Rectal smooth muscle tissue (tissue), 1 donor: ENCODE data around the gene ZNF77.
"Not testable (repeated sequence)": the region's sequence is repeated elsewhere in the genome, so short reads cannot be mapped to it uniquely, and the experiment has no call there.

ENCODE experiments used
- H3K27ac ChIP-seq: one replicate; pipeline ENCODE4 v1.7.0; 2013; ENCODE audit warnings: low read depth, low read length, inconsistent platforms
- H3K27me3 ChIP-seq: one replicate; pipeline ENCODE4 v1.7.0; 2013; ENCODE audit warnings: low read length; ENCODE audit not compliant: control insufficient read depth, insufficient read depth
- H3K36me3 ChIP-seq: one replicate; pipeline ENCODE4 v1.7.0; 2013; ENCODE audit warnings: low read length; ENCODE audit not compliant: control insufficient read depth, insufficient read depth
- H3K4me1 ChIP-seq: one replicate; pipeline ENCODE4 v1.7.0; 2013; ENCODE audit warnings: low read length; ENCODE audit not compliant: control insufficient read depth, insufficient read depth
- H3K4me3 ChIP-seq: one replicate; pipeline ENCODE4 v1.7.0; 2013; ENCODE audit warnings: low read length
- H3K9ac ChIP-seq: one replicate; pipeline ENCODE4 v1.7.0; 2013; ENCODE audit warnings: low read length

ZNF77 gene

GRCh38 chr19:2944775-2945574 lies at the start of gene ZNF77:
ZNF77 (minus strand) TSS chr19:2944971; CDS start chr19:2944840, 131 bp downstream.
- Histone ChIP-seq H3K9ac (peak within 1 kb of the TSS; percentile 73), H3K27me3 (no peaks in the 10 kb centered on the region), H3K4me3 (peak within 1 kb of the TSS; percentile 92), H3K27ac (peak within 1 kb of the TSS; percentile 97), H3K4me1 (peaks cover 11% of the 10 kb centered on the region), H3K36me3 (no peaks in the 10 kb centered on the region)

DNA sequence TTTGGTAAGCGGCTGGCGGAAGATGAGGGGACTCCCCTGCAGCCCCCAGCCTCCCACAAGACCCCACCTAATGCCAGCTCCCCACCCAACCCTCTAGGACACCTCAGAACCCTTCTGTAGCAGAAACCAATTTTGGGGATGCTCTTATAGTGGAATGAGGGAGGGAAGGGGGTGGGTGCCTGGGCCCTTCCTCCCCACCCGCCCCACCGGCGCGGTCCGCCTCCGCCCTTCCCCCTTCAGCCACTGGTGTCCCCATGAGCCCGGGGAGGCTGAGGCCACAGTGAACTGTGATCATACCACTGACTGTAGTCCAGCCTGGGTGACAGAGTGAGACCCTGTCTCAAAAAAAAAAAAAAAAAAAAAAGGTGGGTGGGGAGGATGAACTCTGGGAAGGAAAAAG lies 48.8 kb upstream of the ZNF77 start:
- no peak overlapping the region for H3K9ac ChIP-seq
- peaks cover 4% of the 10 kb centered on the region for H3K36me3 ChIP-seq
- H3K4me3 ChIP-seq, result no peak overlapping the region
- no peak overlapping the region for H3K27ac ChIP-seq
- no peaks in the 10 kb centered on the region for H3K27me3 ChIP-seq
- H3K4me1 ChIP-seq, result no peaks in the 10 kb centered on the region

GRCh38 chr19:2992958-2993357 lies 48.2 kb upstream of the ZNF77 start:
- H3K27me3 ChIP-seq, result no peaks in the 10 kb centered on the region
- H3K4me1 ChIP-seq, result no peaks in the 10 kb centered on the region
- no peak overlapping the region for H3K4me3 ChIP-seq
- peaks cover 4% of the 10 kb centered on the region for H3K36me3 ChIP-seq
- H3K27ac ChIP-seq, result no peak overlapping the region
- H3K9ac ChIP-seq, result no peak overlapping the region

- H3K27ac ChIP-seq, H3K9ac ChIP-seq, H3K4me3 ChIP-seq, H3K27me3 ChIP-seq, H3K4me1 ChIP-seq, H3K36me3 ChIP-seq: not testable (repeated sequence)
Observed at GRCh38 chr19:2992333-2992732, 47.6 kb upstream of the ZNF77 start.

GRCh38 chr19:2989236-2989946 lies 44.6 kb upstream of the ZNF77 start:
- Histone ChIP-seq H3K4me3 (no peak overlapping the region), H3K27ac (no peak overlapping the region), H3K36me3 (no peaks in the 10 kb centered on the region), H3K9ac (no peak overlapping the region), H3K27me3 (no peaks in the 10 kb centered on the region), H3K4me1 (no peaks in the 10 kb centered on the region)

GRCh38 chr19:2988568-2988967 lies 43.8 kb upstream of the ZNF77 start:
- H3K9ac ChIP-seq, result no peak overlapping the region
- no peak overlapping the region for H3K4me3 ChIP-seq
- no peaks in the 10 kb centered on the region for H3K27me3 ChIP-seq
- no peaks in the 10 kb centered on the region for H3K36me3 ChIP-seq
- H3K27ac ChIP-seq, result no peak overlapping the region
- H3K4me1 ChIP-seq, result peaks cover 3% of the 10 kb centered on the region

DNA sequence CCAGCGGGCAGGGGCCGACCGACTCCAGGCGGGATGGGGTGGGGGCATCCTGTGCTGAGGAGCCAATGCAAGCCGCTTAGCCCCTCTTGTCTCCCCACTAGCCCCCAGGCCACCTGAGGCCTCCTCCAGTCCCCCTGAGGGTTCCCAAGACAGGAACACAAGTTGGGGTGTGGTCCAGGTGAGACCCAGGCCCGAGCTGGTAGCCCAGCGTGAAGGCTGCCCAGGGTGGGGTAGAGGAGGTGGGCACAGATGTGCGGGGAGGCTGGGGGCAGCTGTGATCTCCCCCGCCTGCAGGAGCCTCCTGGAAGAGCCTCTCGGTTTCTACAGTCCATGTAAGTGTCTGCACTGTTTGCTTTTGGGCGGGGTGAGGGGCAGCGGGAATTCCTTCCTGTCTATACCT lies 43.0 kb upstream of the ZNF77 start:
- no peak overlapping the region for H3K27ac ChIP-seq
- H3K27me3 ChIP-seq, result no peaks in the 10 kb centered on the region
- H3K36me3 ChIP-seq, result no peaks in the 10 kb centered on the region
- no peak overlapping the region for H3K9ac ChIP-seq
- H3K4me1 ChIP-seq, result peaks cover 10% of the 10 kb centered on the region
- H3K4me3 ChIP-seq, result no peak overlapping the region

GRCh38 chr19:2986951-2987524 lies 42.3 kb upstream of the ZNF77 start:
- peaks cover 14% of the 10 kb centered on the region for H3K4me1 ChIP-seq
- no peaks in the 10 kb centered on the region for H3K27me3 ChIP-seq
- no peaks in the 10 kb centered on the region for H3K36me3 ChIP-seq
- no peak overlapping the region for H3K4me3 ChIP-seq
- H3K9ac ChIP-seq, result no peak overlapping the region
- H3K27ac ChIP-seq, result no peak overlapping the region

GRCh38 chr19:2984215-2984528 lies 39.4 kb upstream of the ZNF77 start:
- Histone ChIP-seq H3K9ac (no peak overlapping the region), H3K36me3 (no peaks in the 10 kb centered on the region), H3K4me3 (peak overlapping the region; percentile 50), H3K4me1 (peaks cover 14% of the 10 kb centered on the region), H3K27me3 (no peaks in the 10 kb centered on the region), H3K27ac (peak overlapping the region; percentile 76)

- Histone ChIP-seq H3K36me3 (no peaks in the 10 kb centered on the region), H3K9ac (no peak overlapping the region), H3K4me3 (peak overlapping the region; percentile 50), H3K27me3 (no peaks in the 10 kb centered on the region), H3K27ac (peak overlapping the region; percentile 76), H3K4me1 (peaks cover 14% of the 10 kb centered on the region)
Observed at GRCh38 chr19:2983351-2984214, 38.8 kb upstream of the ZNF77 start.

- no peak overlapping the region for H3K4me3 ChIP-seq
- no peaks in the 10 kb centered on the region for H3K36me3 ChIP-seq
- no peaks in the 10 kb centered on the region for H3K27me3 ChIP-seq
- H3K4me1 ChIP-seq, result peaks cover 14% of the 10 kb centered on the region
- H3K27ac ChIP-seq, result peak overlapping the region; percentile 76
- no peak overlapping the region for H3K9ac ChIP-seq
Observed at GRCh38 chr19:2982983-2983350, 38.2 kb upstream of the ZNF77 start.

- Histone ChIP-seq H3K27ac (peak overlapping the region; percentile 76), H3K36me3 (no peaks in the 10 kb centered on the region), H3K4me3 (no peak overlapping the region), H3K27me3 (no peaks in the 10 kb centered on the region), H3K9ac (no peak overlapping the region), H3K4me1 (peaks cover 14% of the 10 kb centered on the region)
Observed at GRCh38 chr19:2982561-2982960, 37.8 kb upstream of the ZNF77 start.
